ACC112 (cell line): ENCODE measurements around the gene SLC22A14.
"Not testable (repeated sequence)": the region's sequence is repeated elsewhere in the genome, so short reads cannot be mapped to it uniquely, and the experiment has no call there.

ENCODE experiments used
- H2AFZ ChIP-seq: fragments of 200-600 bp; sonication (generic); one replicate; pipeline ENCODE4 v1.6.0; 2017; ENCODE audit warnings: antibody characterized with exemption, low read length; ENCODE audit not compliant: unreplicated experiment
- H3K27ac ChIP-seq: fragments of 200-600 bp; sonication (generic); 2 replicates; pipeline ENCODE4 v1.5.1; 2014; ENCODE audit warnings: low read depth, mild to moderate bottlenecking, antibody characterized with exemption, low read length, moderate library complexity
- H3K27me3 ChIP-seq: fragments of 200-600 bp; sonication (generic); 2 replicates; pipeline ENCODE4 v1.6.1; 2014; ENCODE audit warnings: mild to moderate bottlenecking, antibody characterized with exemption, low read length, moderate library complexity, mixed read lengths; ENCODE audit not compliant: insufficient read depth
- H3K36me3 ChIP-seq: fragments of 200-600 bp; sonication (generic); 2 replicates; pipeline ENCODE4 v1.6.1; 2016; ENCODE audit warnings: mild to moderate bottlenecking, antibody characterized with exemption, low read length, moderate library complexity, mixed read lengths; ENCODE audit not compliant: insufficient read depth
- H3K4me1 ChIP-seq: fragments of 200-600 bp; sonication (generic); one replicate; pipeline ENCODE4 v1.6.1; 2016; ENCODE audit warnings: low read length, mixed read lengths; ENCODE audit not compliant: insufficient read depth, unreplicated experiment, control insufficient read depth
- H3K4me3 ChIP-seq: fragments of 200-600 bp; sonication (generic); 2 replicates; pipeline ENCODE4 v1.5.1; 2014; ENCODE audit warnings: mild to moderate bottlenecking, low read depth, low read length
- H3K79me2 ChIP-seq: fragments of 200-600 bp; sonication (generic); one replicate; pipeline ENCODE4 v1.6.0; 2016; ENCODE audit warnings: low read length; ENCODE audit not compliant: control insufficient read depth, unreplicated experiment, insufficient read depth

SLC22A14 gene

DNA sequence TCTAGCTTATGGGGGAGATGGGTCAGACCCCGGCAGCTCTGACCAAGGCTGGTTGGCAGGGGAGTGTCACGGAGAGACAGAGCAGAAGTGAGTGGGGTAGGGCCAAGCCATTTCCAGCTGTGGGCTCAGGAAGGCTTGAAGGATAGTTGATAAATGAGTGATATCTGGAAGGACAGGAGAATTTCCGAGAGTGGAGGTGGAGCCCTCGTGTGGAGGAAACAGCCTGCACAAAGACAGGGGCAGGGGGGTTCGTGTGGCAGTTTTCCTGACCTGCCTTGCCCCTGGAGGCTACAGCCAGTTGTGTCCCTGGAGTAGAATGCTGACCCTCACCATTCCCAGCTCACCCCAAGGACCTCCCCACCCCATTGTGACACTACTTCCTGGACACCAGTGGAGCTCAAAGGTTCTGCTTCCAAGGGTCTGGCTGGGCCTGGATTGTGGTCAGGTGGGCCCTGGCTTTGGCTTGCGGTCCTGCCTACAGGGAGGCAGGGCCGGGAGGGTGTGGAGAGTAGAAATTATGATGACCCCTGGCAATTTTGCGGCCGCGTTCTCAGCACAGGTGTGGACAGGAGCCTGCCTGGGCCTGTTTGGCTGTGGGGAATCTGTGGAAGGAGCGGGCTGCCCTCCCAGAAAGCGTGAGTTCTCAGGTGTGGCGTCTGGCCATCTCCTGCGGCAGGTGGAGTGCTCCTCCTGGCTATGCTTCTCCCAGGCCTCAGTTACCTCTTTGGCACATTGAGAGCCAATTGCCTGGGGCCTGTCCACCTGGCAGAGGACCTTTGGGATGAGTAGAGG, at the start of gene SLC22A14:
Gene SLC22A14 (plus strand): TSS at position 400 of the 792 bp plus-strand sequence. CDS start 23,733 bp downstream, outside the sequence.
- Histone ChIP-seq H3K4me1 (no peaks in the 10 kb centered on the region), H3K4me3 (no peak within 1 kb of the TSS), H3K27me3 (no peaks in the 10 kb centered on the region), H3K27ac (no peak within 1 kb of the TSS), H2AFZ (no peak within 1 kb of the TSS), H3K36me3 (no peaks in the 10 kb centered on the region), H3K79me2 (no peaks in the 10 kb centered on the region)

DNA sequence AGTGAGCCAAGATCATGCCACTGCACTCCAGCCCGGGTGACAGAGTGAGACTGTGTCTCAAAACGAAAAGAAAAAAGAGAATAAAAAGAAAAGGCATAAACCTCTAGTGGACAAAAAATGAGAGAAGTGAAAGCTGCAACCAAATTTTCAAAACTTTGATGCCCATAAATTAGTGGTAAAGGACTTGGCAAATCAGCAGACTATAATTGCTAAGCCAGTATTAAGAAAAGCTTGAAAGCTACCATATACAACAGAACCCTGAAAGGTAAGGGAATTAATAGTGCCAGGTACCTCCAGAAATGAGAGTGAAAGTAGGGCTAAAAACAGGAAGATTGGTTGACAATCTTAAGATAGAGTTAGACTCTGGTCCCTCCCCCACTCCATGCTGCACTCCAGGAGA, 49.4 kb upstream of the SLC22A14 start:
- H2AFZ ChIP-seq, result no peak overlapping the region
- H3K27ac ChIP-seq, result no peak overlapping the region
- no peaks in the 10 kb centered on the region for H3K27me3 ChIP-seq
- peaks cover 60% of the 10 kb centered on the region for H3K36me3 ChIP-seq
- H3K4me3 ChIP-seq, result no peak overlapping the region
- H3K79me2 ChIP-seq, result peaks cover 7% of the 10 kb centered on the region
- H3K4me1 ChIP-seq, result peaks cover 19% of the 10 kb centered on the region

- no peaks in the 10 kb centered on the region for H3K4me1 ChIP-seq
- no peaks in the 10 kb centered on the region for H3K27me3 ChIP-seq
- no peak overlapping the region for H3K4me3 ChIP-seq
- H3K79me2 ChIP-seq, result peaks cover 2% of the 10 kb centered on the region
- H3K36me3 ChIP-seq, result peaks cover 68% of the 10 kb centered on the region
- no peak overlapping the region for H3K27ac ChIP-seq
- H2AFZ ChIP-seq, result no peak overlapping the region
Measured at GRCh38 chr3:38235466-38235865, 46.6 kb upstream of the SLC22A14 start.

- Histone ChIP-seq H2AFZ (no peak overlapping the region), H3K4me1 (no peaks in the 10 kb centered on the region), H3K79me2 (peaks cover 2% of the 10 kb centered on the region), H3K36me3 (peaks cover 54% of the 10 kb centered on the region), H3K4me3 (no peak overlapping the region), H3K27ac (no peak overlapping the region), H3K27me3 (no peaks in the 10 kb centered on the region)
Measured at GRCh38 chr3:38238416-38239008, 43.6 kb upstream of the SLC22A14 start.

DNA sequence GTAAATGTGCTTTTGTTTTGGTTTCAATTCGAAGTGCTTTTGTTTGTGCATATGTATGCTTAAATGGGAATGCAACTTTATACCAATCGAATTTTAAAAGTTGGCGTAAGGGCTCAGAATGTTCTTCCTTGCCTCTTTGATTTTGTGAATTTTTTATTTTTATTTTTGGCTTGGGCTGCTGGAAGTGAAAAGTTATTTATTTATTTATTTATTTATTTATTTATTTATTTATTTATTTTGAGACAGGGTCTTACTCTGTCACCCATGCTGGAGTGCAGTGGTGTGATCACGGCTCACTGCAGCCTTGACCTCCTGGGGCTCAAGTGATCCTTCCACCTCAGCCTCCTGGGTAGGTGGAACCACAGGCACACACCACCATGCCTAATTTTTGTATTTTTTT, 39.3 kb upstream of the SLC22A14 start:
- H2AFZ ChIP-seq, H3K79me2 ChIP-seq, H3K4me3 ChIP-seq, H3K4me1 ChIP-seq, H3K27me3 ChIP-seq, H3K27ac ChIP-seq: not testable (repeated sequence)
- peaks cover 14% of the 10 kb centered on the region for H3K36me3 ChIP-seq

- Histone ChIP-seq H3K36me3 (peaks cover 24% of the 10 kb centered on the region), H3K27me3 (no peaks in the 10 kb centered on the region), H3K79me2 (no peaks in the 10 kb centered on the region), H3K27ac (no peak overlapping the region), H2AFZ (no peak overlapping the region), H3K4me1 (peaks cover 10% of the 10 kb centered on the region), H3K4me3 (no peak overlapping the region)
Measured at GRCh38 chr3:38245930-38246329, 36.2 kb upstream of the SLC22A14 start.

DNA sequence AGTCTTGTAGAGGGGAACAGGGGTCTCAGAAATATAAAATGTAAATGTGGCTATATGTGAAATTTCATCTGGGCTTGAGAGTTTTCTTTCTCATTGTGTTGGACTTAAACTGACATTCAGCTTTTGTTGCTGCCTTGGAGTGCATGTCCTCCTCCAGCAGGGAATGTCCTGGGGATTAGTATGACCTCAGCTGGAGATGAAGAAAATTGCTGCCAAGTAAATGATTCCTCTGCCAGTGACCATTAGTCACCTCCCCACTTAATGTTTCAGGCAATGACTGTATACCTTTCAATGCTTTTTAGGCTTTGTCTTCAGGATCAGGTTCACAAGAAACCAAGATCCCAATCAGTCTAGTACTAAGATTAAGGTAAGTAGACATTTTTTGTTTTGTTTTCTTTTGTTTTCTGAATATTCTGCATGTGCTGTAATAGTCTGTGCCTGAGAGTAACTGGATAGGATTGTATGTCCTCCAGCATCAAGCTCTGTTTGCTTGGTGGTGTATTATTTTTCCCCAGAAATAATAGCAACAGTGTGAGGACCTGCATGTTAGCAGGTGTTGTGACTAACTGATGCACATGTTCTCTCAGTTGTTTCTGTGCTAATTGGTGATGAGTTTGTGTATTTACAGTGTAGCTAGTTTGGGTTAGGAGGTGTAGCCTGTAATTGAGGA, 34.6 kb upstream of the SLC22A14 start:
- H3K79me2 ChIP-seq, result no peaks in the 10 kb centered on the region
- peaks cover 10% of the 10 kb centered on the region for H3K4me1 ChIP-seq
- H3K27me3 ChIP-seq, result no peaks in the 10 kb centered on the region
- H3K36me3 ChIP-seq, result peaks cover 39% of the 10 kb centered on the region
- no peak overlapping the region for H3K27ac ChIP-seq
- H3K4me3 ChIP-seq, result no peak overlapping the region
- H2AFZ ChIP-seq, result no peak overlapping the region

DNA sequence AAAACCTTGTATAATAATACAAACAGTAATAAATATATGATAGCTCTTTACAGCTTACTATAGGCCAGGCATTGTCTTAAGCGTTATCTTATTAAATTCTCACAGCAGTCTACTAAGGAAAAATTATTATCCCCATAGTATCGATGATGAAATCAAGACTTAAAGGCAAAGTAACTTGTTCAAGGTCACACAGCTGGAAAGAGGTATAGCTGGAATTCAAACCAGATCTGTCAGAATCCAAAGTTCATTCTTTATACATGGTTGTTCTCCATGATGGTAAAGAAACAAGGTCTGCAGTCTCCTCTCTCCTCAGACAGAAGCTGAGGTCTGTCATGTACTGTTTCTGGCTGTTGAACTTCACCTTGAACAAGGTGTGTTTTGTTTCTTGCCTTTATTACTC, 31.9 kb upstream of the SLC22A14 start:
- Histone ChIP-seq H3K27ac (no peak overlapping the region), H2AFZ (no peak overlapping the region), H3K36me3 (peaks cover 51% of the 10 kb centered on the region), H3K79me2 (no peaks in the 10 kb centered on the region), H3K27me3 (no peaks in the 10 kb centered on the region), H3K4me3 (no peak overlapping the region), H3K4me1 (peaks cover 10% of the 10 kb centered on the region)

- H3K79me2 ChIP-seq, result no peaks in the 10 kb centered on the region
- no peak overlapping the region for H3K4me3 ChIP-seq
- peaks cover 51% of the 10 kb centered on the region for H3K36me3 ChIP-seq
- H2AFZ ChIP-seq, result no peak overlapping the region
- no peak overlapping the region for H3K27ac ChIP-seq
- H3K27me3 ChIP-seq, result no peaks in the 10 kb centered on the region
- peaks cover 10% of the 10 kb centered on the region for H3K4me1 ChIP-seq
Measured at GRCh38 chr3:38251197-38251596, 30.9 kb upstream of the SLC22A14 start.

GRCh38 chr3:38253704-38254103, 28.4 kb upstream of the SLC22A14 start:
- Histone ChIP-seq H3K79me2 (no peaks in the 10 kb centered on the region), H3K27ac (no peak overlapping the region), H2AFZ (no peak overlapping the region), H3K27me3 (no peaks in the 10 kb centered on the region), H3K36me3 (peaks cover 47% of the 10 kb centered on the region), H3K4me3 (no peak overlapping the region), H3K4me1 (no peaks in the 10 kb centered on the region)
